Right lobe of liver (tissue), 4 donors: ENCODE measurements around the gene MYH9.

ENCODE experiments used
- POLR2A ChIP-seq: fragments of 450-650 bp; IDR thresholded peaks from one replicate; pipeline ENCODE4 v1.6.1; 2017; ENCODE audit warnings: antibody characterized with exemption, mild to moderate bottlenecking
- TF ChIP-seq, protein P1 (sequence below), 4 donors: fragments of 200-600 bp in 3 of 4; fragments of 450-650 bp in 1 of 4; IDR thresholded peaks; one replicate each; pipeline versions ENCODE4 v1.5.1 to v1.8.0; 2016 to 2022; ENCODE audit warnings: antibody characterized with exemption in 4 of 4, mild to moderate bottlenecking in 2 of 4
- donor health status: DM: no; HTN: no; CAD: no.
- donor health status: DM: no; HTN: no; CAD: no.
- donor health status: DM: no; HTN: yes; CAD: no.

DNA sequence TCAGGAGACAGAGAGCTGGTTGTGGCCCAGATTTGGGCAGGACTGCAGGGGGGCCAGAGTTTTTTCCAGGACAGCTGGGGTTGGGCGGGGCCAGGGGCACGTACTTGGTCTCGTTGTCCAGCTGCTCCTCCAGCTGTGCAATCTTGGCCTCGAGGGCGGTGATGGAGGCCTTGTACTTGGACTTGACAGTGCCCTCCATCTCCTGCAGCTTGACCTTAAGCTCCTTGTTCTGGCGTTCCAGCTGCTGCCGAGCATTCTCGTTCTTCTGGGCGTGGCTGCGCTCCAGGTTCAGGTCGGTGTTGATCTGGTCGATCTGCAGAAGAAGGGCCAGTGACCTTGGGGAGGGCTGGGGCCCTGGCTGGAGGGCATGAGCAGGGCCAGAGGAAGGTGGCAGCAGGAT lies 102.8 kb downstream of the MYH9 start:
- TF ChIP-seq, protein P1, sequence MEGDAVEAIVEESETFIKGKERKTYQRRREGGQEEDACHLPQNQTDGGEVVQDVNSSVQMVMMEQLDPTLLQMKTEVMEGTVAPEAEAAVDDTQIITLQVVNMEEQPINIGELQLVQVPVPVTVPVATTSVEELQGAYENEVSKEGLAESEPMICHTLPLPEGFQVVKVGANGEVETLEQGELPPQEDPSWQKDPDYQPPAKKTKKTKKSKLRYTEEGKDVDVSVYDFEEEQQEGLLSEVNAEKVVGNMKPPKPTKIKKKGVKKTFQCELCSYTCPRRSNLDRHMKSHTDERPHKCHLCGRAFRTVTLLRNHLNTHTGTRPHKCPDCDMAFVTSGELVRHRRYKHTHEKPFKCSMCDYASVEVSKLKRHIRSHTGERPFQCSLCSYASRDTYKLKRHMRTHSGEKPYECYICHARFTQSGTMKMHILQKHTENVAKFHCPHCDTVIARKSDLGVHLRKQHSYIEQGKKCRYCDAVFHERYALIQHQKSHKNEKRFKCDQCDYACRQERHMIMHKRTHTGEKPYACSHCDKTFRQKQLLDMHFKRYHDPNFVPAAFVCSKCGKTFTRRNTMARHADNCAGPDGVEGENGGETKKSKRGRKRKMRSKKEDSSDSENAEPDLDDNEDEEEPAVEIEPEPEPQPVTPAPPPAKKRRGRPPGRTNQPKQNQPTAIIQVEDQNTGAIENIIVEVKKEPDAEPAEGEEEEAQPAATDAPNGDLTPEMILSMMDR (IDR thresholded peaks at IDR 0.05): no peak
- no peak for TF ChIP-seq POLR2A
